ENCODE data around the gene ZBTB4. TPM values are rescaled to one million over a fixed set of nuclear protein-coding genes. Genes with fewer than 3 reads are reported as not detected.

The ZBTB4 gene
- total RNA-seq, 1 experiment from 2014 or later: 17.7 TPM

- H3K27ac ChIP-seq (ENCODE audit: low read depth, low read length, poor library complexity, severe bottlenecking): no peak overlapping the region
- ChIA-PET POLR2A (ENCODE audit: low non-redundant PET) (no interaction called here), CTCF (no interaction called here)
- DNase-seq (ENCODE audit: low spot score): no peak
- no peak overlapping the region for H3K4me3 ChIP-seq (ENCODE audit: low read depth, low read length, poor library complexity, severe bottlenecking)
- no peaks in the 10 kb centered on the region for H3K9me3 ChIP-seq (ENCODE audit: low read depth, low read length, poor library complexity, severe bottlenecking)
- BruUV-seq (replicated peaks): no TSS peak
- no peaks in the 10 kb centered on the region for H3K27me3 ChIP-seq (replicated peaks; ENCODE audit: insufficient read depth, low read depth, low read length, poor library complexity)
- TF ChIP-seq CTCF (conservative IDR thresholded peaks at IDR 0.05; ENCODE audit: low read depth, low read length) (no peak), EZH2 (IDR thresholded peaks at IDR 0.05; ENCODE audit: borderline replicate concordance, low read depth, low read length, poor library complexity, severe bottlenecking) (no peak)
- peaks cover 14% of the 10 kb centered on the region for H3K4me1 ChIP-seq (ENCODE audit: insufficient read depth, low read length, poor library complexity, severe bottlenecking)
- H3K36me3 ChIP-seq (ENCODE audit: insufficient read depth, low read length, poor library complexity, severe bottlenecking): no peaks in the 10 kb centered on the region
- intact Hi-C loops (cut with micrococcal nuclease; ENCODE audit: unreplicated experiment): no loop called here
Observed at GRCh38 chr17:7432296-7432695, 47.1 kb downstream of the ZBTB4 start.

- Histone ChIP-seq H3K36me3 (ENCODE audit: insufficient read depth, low read length, poor library complexity, severe bottlenecking) (no peaks in the 10 kb centered on the region), H3K27me3 (replicated peaks; ENCODE audit: insufficient read depth, low read depth, low read length, poor library complexity) (no peaks in the 10 kb centered on the region), H3K4me3 (ENCODE audit: low read depth, low read length, poor library complexity, severe bottlenecking) (no peak overlapping the region), H3K4me1 (ENCODE audit: insufficient read depth, low read length, poor library complexity, severe bottlenecking) (peaks cover 8% of the 10 kb centered on the region), H3K9me3 (ENCODE audit: low read depth, low read length, poor library complexity, severe bottlenecking) (no peaks in the 10 kb centered on the region), H3K27ac (ENCODE audit: low read depth, low read length, poor library complexity, severe bottlenecking) (no peak overlapping the region)
- ChIA-PET POLR2A (ENCODE audit: low non-redundant PET) (no interaction called here), CTCF (interaction anchor here (1.0 kb wide), 1 partner anchor 129 kb away, joined by 5 read pairs; no protein-coding TSS in a partner anchor)
- no TSS peak for BruUV-seq (replicated peaks)
- no peak for DNase-seq (ENCODE audit: low spot score)
- intact Hi-C loops (cut with micrococcal nuclease; ENCODE audit: unreplicated experiment): no loop called here
- TF ChIP-seq EZH2 (IDR thresholded peaks at IDR 0.05; ENCODE audit: borderline replicate concordance, low read depth, low read length, poor library complexity, severe bottlenecking) (no peak), CTCF (conservative IDR thresholded peaks at IDR 0.05; ENCODE audit: low read depth, low read length) (no peak)
Observed at GRCh38 chr17:7431231-7431630, 48.2 kb downstream of the ZBTB4 start.

DNA sequence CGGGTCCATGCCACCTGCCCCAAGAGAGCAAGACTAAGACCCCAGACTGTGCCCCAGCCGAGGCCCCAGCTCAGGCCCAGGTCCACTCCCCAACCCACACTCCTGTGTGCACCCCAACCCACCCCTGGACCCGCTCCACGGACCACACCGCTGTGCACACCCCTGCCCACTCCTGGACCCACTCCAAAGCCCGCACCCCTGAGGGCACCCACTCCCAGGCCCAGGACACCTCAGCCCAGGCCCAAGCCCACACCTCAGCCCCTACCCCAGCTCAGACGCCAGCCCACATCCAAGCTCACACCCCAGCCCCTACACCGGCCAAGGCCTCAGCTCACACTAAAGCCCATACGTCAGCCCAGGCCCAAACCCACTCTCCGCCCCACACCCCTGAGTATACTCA is 49.7 kb downstream of the ZBTB4 start:
- CTCF ChIA-PET: no interaction called here
- Histone ChIP-seq H3K4me1 (ENCODE audit: insufficient read depth, low read length, poor library complexity, severe bottlenecking) (no peaks in the 10 kb centered on the region), H3K9me3 (ENCODE audit: low read depth, low read length, poor library complexity, severe bottlenecking) (no peaks in the 10 kb centered on the region), H3K4me3 (ENCODE audit: low read depth, low read length, poor library complexity, severe bottlenecking) (no peak overlapping the region), H3K36me3 (ENCODE audit: insufficient read depth, low read length, poor library complexity, severe bottlenecking) (no peaks in the 10 kb centered on the region), H3K27me3 (replicated peaks; ENCODE audit: insufficient read depth, low read depth, low read length, poor library complexity) (no peaks in the 10 kb centered on the region), H3K27ac (ENCODE audit: low read depth, low read length, poor library complexity, severe bottlenecking) (no peak overlapping the region)
- no peak for DNase-seq (ENCODE audit: low spot score)
- TF ChIP-seq CTCF (conservative IDR thresholded peaks at IDR 0.05; ENCODE audit: low read depth, low read length) (no peak), EZH2 (IDR thresholded peaks at IDR 0.05; ENCODE audit: borderline replicate concordance, low read depth, low read length, poor library complexity, severe bottlenecking) (no peak)
- intact Hi-C loops (cut with micrococcal nuclease; ENCODE audit: unreplicated experiment): no loop called here
- no TSS peak for BruUV-seq (replicated peaks)
- POLR2A ChIA-PET (ENCODE audit: low non-redundant PET): no interaction called here

Data from A673 (cell line).